Measurements from ENCODE around the gene COMMD2. TPM values are rescaled to one million over a fixed set of nuclear protein-coding genes. Genes with fewer than 3 reads are reported as not detected.

The COMMD2 gene
- total RNA-seq, 1 donor = 39.8 TPM

DNA sequence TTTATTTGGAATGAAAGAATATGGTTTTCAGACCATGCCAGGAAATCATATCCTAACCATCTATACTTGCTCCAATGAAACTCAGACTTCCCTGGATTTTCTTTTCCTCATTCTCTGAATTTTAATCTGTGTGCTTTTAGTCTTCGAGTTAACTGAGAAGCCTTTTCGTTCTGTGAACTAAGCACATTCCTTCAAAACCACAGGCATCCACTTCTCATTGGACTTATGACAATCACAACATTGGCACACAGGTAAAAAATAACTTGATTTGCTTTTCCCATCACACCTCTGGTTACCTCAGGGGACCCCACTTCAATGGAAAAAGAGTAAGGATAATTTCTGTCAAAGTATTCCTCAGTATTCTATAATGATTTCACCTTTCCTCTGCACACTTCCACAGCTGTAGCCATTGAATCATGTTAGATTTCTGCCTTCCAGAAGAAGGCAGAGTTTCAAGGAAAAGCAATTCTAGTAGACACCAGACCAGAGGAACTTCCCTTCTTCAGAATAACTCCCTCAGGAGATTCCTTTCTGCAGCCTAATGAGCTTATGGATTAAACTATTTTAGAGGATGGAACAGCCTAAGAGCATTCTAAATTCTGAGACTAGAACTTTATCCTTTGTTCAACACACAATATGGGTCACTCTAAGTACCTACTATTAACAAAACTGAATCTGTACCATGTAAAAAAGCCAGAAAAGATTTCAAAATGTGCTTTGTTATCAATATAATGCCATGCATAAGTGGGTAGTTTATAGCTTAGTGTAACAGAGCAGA, 15.9 kb downstream of the COMMD2 start:
- no peak overlapping the region for H3K4me3 ChIP-seq (ENCODE audit: low read length)
- H3K4me1 ChIP-seq (ENCODE audit: insufficient read depth, low read length) = no peaks in the 10 kb centered on the region
- H3K9me3 ChIP-seq (ENCODE audit: low read depth, low read length) = no peaks in the 10 kb centered on the region
- no peaks in the 10 kb centered on the region for H3K27me3 ChIP-seq (ENCODE audit: insufficient read depth, low read length)

- no peaks in the 10 kb centered on the region for H3K9me3 ChIP-seq (ENCODE audit: low read depth, low read length)
- no peaks in the 10 kb centered on the region for H3K27me3 ChIP-seq (ENCODE audit: insufficient read depth, low read length)
- no peak overlapping the region for H3K4me3 ChIP-seq (ENCODE audit: low read length)
- no peaks in the 10 kb centered on the region for H3K4me1 ChIP-seq (ENCODE audit: insufficient read depth, low read length)
Measured at GRCh38 chr3:149732234-149732633, 20.1 kb downstream of the COMMD2 start.

DNA sequence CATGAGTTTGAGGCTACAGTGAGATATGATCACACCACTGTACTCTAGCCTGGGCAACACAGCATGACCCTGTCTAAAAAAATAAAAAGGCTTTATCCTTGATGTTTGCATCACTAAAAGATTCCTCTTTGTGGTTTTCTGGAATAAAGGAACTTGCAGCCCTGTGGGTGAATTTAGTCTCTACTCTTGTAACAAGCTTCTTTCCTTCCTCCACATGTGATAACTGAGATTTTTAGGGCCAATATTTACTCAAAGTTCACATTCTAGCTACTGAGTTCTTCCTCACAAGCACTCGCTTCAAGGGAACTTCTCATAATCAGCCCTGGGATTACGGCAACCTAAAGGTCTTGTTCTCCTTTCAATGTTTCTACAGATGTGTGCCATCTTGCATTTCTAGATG, 24.6 kb downstream of the COMMD2 start:
- Histone ChIP-seq H3K27me3 (ENCODE audit: insufficient read depth, low read length) (peaks cover 5% of the 10 kb centered on the region), H3K4me3 (ENCODE audit: low read length) (no peak overlapping the region), H3K9me3 (ENCODE audit: low read depth, low read length) (no peaks in the 10 kb centered on the region), H3K4me1 (ENCODE audit: insufficient read depth, low read length) (no peaks in the 10 kb centered on the region)

- Histone ChIP-seq H3K27me3 (ENCODE audit: insufficient read depth, low read length) (peaks cover 8% of the 10 kb centered on the region), H3K4me3 (ENCODE audit: low read length) (no peak overlapping the region), H3K9me3 (ENCODE audit: low read depth, low read length) (peaks cover under 1% of the 10 kb centered on the region), H3K4me1 (ENCODE audit: insufficient read depth, low read length) (no peaks in the 10 kb centered on the region)
Measured at GRCh38 chr3:149726716-149727407, 25.4 kb downstream of the COMMD2 start.

GRCh38 chr3:149723781-149724180, 28.5 kb downstream of the COMMD2 start:
- Histone ChIP-seq H3K27me3 (ENCODE audit: insufficient read depth, low read length) (peaks cover 10% of the 10 kb centered on the region), H3K4me1 (ENCODE audit: insufficient read depth, low read length) (no peaks in the 10 kb centered on the region), H3K9me3 (ENCODE audit: low read depth, low read length) (peaks cover 14% of the 10 kb centered on the region), H3K4me3 (ENCODE audit: low read length) (no peak overlapping the region)

- no peaks in the 10 kb centered on the region for H3K4me1 ChIP-seq (ENCODE audit: insufficient read depth, low read length)
- peaks cover 10% of the 10 kb centered on the region for H3K27me3 ChIP-seq (ENCODE audit: insufficient read depth, low read length)
- peaks cover 14% of the 10 kb centered on the region for H3K9me3 ChIP-seq (ENCODE audit: low read depth, low read length)
- H3K4me3 ChIP-seq (ENCODE audit: low read length) = no peak overlapping the region
Measured at GRCh38 chr3:149720918-149721317, 31.4 kb downstream of the COMMD2 start.

GRCh38 chr3:149717391-149718056, 34.8 kb downstream of the COMMD2 start:
- Histone ChIP-seq H3K4me3 (ENCODE audit: low read length) (no peak overlapping the region), H3K4me1 (ENCODE audit: insufficient read depth, low read length) (no peaks in the 10 kb centered on the region), H3K9me3 (ENCODE audit: low read depth, low read length) (peaks cover 14% of the 10 kb centered on the region), H3K27me3 (ENCODE audit: insufficient read depth, low read length) (peaks cover 4% of the 10 kb centered on the region)

- Histone ChIP-seq H3K9me3 (ENCODE audit: low read depth, low read length) (peaks cover 14% of the 10 kb centered on the region), H3K27me3 (ENCODE audit: insufficient read depth, low read length) (peaks cover 3% of the 10 kb centered on the region), H3K4me1 (ENCODE audit: insufficient read depth, low read length) (no peaks in the 10 kb centered on the region), H3K4me3 (ENCODE audit: low read length) (no peak overlapping the region)
Measured at GRCh38 chr3:149716984-149717383, 35.3 kb downstream of the COMMD2 start.

DNA sequence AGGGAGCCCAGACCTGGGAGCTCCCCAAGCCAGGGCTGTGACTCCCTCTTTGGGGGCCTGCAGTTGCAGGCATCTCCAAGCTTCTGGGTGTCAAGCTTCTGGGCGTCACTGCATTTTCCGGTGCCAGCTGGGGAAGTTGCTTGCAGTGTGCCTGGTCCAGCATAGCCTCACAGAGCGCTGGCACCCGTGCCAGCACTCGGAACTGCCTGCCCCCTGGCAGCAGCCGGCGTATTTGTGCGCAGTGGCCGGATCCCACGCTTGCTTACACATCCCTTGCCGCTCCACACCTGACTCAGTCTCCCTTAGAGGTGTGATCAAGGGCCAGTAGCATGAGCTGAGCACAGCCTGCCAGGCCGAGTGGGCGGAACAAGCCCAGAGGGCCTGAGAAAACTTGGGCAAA, 37.0 kb downstream of the COMMD2 start:
- Histone ChIP-seq H3K4me1 (ENCODE audit: insufficient read depth, low read length) (no peaks in the 10 kb centered on the region), H3K27me3 (ENCODE audit: insufficient read depth, low read length) (no peaks in the 10 kb centered on the region), H3K9me3 (ENCODE audit: low read depth, low read length) (no peaks in the 10 kb centered on the region), H3K4me3 (ENCODE audit: low read length) (no peak overlapping the region)

- Histone ChIP-seq H3K27me3 (ENCODE audit: insufficient read depth, low read length) (no peaks in the 10 kb centered on the region), H3K4me3 (ENCODE audit: low read length) (no peak overlapping the region), H3K4me1 (ENCODE audit: insufficient read depth, low read length) (no peaks in the 10 kb centered on the region), H3K9me3 (ENCODE audit: low read depth, low read length) (no peaks in the 10 kb centered on the region)
Measured at GRCh38 chr3:149713730-149714654, 38.3 kb downstream of the COMMD2 start.

- Histone ChIP-seq H3K4me3 (ENCODE audit: low read length) (no peak overlapping the region), H3K4me1 (ENCODE audit: insufficient read depth, low read length) (no peaks in the 10 kb centered on the region), H3K27me3 (ENCODE audit: insufficient read depth, low read length) (no peaks in the 10 kb centered on the region), H3K9me3 (ENCODE audit: low read depth, low read length) (no peaks in the 10 kb centered on the region)
Measured at GRCh38 chr3:149706905-149707304, 45.4 kb downstream of the COMMD2 start.

DNA sequence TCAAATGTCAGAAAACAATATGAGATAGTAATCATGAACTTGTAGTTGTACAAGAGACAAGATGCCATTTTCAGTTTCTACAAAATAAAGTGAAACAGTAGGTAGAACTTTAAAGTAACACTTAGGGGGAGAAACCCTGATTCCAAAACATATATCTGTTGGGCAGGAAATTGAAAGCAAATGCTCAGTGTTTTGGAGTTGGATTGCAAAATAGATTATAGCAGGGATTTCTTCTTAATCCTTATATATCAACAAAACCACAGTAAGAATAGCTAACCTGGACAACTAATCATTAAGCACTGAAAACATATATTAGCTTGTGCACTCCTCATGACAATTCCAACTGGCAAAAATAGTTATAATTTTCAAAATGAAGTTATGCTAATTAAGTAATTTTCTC, 46.9 kb downstream of the COMMD2 start:
- Histone ChIP-seq H3K9me3 (ENCODE audit: low read depth, low read length) (no peaks in the 10 kb centered on the region), H3K27me3 (ENCODE audit: insufficient read depth, low read length) (no peaks in the 10 kb centered on the region), H3K4me3 (ENCODE audit: low read length) (no peak overlapping the region), H3K4me1 (ENCODE audit: insufficient read depth, low read length) (no peaks in the 10 kb centered on the region)

- Histone ChIP-seq H3K4me3 (ENCODE audit: low read length) (no peak overlapping the region), H3K4me1 (ENCODE audit: insufficient read depth, low read length) (no peaks in the 10 kb centered on the region), H3K9me3 (ENCODE audit: low read depth, low read length) (no peaks in the 10 kb centered on the region), H3K27me3 (ENCODE audit: insufficient read depth, low read length) (no peaks in the 10 kb centered on the region)
Measured at GRCh38 chr3:149703466-149703865, 48.8 kb downstream of the COMMD2 start.

DNA sequence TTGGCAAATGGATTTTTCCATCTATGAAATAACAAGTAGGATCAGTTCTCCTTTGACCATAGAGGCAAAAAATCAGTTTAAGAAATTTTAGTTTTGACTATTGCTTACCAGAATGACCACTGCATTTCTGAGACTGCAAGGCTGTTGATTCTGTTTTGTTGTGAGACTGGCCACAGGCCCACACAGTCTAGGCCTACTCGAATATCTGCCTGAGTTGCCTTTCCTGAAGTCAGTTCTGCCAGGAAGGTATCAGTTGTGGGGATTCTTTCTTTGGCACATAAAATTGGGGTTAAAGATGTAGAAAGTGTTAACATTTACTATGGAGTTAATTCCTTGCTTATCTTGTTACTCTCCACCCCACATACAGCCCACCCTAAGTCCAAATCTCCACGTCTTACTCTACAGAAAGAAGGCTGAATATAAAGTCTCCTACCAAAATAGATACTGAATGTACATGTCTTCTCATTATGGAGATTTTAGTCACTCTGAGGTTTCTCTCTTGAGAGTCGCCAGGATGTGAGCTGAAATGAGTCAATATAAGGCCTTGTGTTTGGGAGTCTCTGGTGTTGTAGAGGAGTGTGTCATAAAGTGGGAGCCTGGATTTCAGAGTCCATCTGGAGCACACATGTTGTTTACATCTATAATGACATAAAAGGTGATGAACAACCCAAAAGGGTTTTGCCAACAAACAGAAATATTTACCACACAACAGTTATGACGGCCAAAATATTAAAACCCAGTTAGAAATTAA, 49.4 kb downstream of the COMMD2 start:
- no peak overlapping the region for H3K4me3 ChIP-seq (ENCODE audit: low read length)
- H3K4me1 ChIP-seq (ENCODE audit: insufficient read depth, low read length) = no peaks in the 10 kb centered on the region
- no peaks in the 10 kb centered on the region for H3K27me3 ChIP-seq (ENCODE audit: insufficient read depth, low read length)
- H3K9me3 ChIP-seq (ENCODE audit: low read depth, low read length) = no peaks in the 10 kb centered on the region

Measured in mononuclear cell (primary cell).